Stimulated activated CD8-positive, alpha-beta memory T cell treated with anti-CD3 and anti-CD28 coated beads, Interleukin-4, amount 100 ng/mL, for 48 hours (primary cell): ENCODE data around the gene CERS1.

Source experiments
- DNase-seq: peaks from one replicate; pipeline ENCODE4 v3.0.0-alpha.2; 2020

CERS1 gene, protein sequence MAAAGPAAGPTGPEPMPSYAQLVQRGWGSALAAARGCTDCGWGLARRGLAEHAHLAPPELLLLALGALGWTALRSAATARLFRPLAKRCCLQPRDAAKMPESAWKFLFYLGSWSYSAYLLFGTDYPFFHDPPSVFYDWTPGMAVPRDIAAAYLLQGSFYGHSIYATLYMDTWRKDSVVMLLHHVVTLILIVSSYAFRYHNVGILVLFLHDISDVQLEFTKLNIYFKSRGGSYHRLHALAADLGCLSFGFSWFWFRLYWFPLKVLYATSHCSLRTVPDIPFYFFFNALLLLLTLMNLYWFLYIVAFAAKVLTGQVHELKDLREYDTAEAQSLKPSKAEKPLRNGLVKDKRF

GRCh38 chr19:18895824-18896341 lies at the start of gene CERS1:
Gene CERS1, minus strand, starts transcription at chr19:18896158. Its CDS starts 86 bp downstream, at chr19:18896072.
- DNase-seq: no peak

DNA sequence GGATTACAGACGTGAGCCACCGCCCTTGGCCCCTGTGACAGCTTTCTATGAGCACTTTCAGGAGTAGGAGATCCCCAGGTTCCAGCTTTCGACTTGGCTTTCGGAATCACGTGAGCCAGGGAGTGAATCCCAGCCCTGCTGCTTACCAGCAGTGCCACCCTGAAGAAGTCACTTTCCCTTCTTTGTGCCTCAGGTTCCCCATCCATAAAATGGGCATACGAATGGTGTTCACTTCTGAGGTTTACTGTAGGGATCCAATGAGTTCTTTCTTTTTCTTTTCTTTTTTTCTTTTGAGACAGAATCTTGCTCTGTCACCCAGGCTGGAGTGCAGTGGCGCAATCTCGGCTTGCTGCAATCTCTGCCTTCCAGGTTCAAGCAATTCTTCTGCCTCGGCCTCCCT lies 49.3 kb upstream of the CERS1 start:
- no peak for DNase-seq

DNA sequence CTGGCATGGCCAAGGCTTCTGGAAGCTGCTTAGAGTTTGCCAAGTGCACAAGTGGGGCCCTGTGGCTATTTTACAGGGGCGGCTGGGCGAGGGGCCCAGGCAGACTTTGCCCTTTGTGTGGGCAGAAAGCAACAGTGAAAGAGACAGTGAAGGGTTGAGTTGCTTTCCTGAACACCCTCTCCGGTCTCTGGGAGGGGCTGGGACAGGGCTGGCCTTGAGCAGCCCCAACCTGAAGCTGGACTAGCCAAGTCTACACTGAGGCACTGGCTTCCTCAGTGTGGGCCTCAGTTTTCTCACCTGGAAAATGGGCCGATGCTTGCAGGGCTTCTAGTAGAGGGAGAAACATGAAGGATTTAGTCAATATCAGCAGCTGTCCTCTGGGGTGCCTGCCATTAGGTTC lies 47.5 kb upstream of the CERS1 start:
- no peak for DNase-seq

GRCh38 chr19:18942692-18943091 lies 46.7 kb upstream of the CERS1 start:
- DNase-seq: no peak

DNA sequence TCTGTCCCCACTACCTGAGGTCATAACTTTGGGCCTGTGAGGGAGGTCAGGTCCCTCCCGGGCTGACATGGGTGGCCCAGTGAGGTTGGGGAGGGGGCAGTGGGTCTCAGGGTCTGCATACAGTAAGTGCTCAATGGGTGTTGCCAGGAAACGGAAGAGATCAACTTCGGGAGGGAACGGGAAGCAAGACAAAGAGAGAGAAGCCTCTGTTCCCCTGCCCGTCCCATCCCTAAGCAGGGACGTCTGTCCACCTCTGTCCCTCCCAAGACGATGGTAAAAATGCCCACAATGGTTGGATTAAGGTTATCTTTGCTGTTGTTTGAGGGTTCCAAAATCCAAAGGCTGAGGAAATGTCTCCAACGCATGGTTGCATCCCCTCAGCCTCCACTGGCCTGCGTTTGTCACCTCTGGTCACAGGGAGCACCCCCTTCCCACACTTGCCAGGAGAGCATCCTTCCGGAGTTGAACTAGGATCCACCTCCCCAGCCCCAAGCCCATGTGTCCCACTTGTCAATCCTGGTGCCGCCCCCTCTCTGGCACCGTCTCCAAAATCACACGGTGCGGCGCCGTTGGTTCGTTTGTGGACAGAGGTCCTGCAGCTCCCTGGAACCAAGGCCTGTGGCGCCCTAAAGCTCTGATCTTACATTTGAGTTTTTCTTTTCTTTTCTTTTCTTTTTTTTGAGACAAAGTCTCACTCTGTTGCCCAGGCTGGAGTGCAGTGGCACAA lies 45.8 kb upstream of the CERS1 start:
- DNase-seq: no peak

DNA sequence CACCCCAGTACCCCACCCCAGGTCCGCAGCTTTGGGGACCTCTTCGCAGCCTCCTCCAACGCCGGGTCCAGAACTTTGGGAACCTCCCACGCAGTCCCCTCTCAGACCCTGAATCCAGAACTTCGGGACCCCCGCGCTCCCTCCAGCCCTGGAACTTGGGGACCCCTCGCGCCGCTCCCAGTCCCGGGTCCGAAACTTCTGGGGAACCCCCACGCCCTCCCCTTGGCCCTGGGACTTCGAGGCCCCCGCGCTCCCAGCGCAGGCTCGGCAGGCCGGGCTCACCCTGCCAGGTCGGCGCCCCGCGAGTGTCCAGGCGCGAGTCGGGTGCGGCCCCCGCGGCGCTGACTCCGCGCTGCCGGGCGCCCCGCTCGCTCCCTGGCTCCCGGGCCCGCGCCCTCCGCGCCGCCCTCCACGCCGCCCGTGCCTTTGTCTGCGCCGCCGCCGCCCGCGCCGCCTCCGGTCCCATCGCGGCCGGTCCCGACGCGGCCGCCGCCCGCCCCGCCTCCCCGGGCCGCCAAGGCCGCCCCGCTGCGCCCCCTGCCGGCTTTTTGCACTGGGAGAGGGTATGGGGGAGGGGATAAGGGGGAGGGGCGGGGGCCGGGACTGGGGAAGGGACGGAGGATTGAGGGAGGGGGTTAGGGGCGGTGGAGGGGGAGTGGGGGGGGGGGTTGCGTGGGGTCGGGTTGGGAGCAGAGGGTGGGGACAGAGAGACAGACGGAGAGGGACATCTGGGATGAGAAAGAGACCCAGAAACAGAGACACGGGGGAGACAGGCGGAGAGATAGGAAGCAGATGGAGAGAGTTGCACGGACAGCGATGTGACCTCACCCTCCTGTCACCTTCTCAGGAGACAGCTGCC lies 45.0 kb upstream of the CERS1 start, which contains the start of gene HOMER3:
TSS of gene HOMER3 (minus strand) at position 449 of the 859 bp plus-strand sequence. CDS start 2,235 bp downstream, outside the sequence.
- DNase-seq: peak; percentile 89

DNA sequence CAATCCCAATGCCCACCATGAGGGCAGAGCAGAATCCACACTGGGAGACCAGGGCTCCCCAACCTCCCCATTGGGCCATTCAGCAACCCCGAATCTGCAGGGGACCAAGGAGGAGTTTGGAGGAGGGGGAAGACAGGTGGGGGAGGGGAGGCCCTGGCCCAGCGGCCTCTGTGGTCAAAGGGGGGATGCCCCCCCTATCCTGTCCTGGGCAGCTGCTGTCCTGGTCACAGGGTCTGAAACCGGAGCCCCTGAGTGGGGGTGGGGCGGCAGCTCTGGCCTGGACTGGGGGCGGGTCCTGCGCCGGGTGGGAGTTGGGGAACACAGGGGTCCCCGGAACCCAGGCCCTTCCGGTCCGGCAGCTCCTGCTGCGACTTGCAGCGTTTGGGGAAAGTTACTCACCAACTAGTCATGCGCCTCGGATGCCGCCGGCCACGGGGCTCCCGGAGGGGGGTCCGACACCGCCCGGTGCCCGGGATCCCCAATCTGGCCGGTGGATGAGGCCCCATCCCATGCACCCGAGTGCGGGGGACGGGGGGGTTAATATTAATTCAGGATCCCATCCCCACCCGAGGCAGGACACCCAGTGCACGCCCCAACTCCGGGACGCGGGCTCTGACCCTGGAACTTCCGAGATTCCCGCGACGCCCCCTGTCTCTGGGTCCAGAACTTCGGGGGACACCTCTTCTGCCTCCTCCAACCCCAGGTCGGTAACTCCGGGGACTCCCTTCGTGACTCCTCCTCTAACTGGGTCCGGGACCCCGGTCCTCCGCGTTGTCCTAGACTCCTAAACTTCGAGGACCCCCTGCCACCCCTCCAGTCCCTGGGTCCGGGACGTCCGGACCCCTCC lies 44.2 kb upstream of the CERS1 start:
- DNase-seq: no peak

DNA sequence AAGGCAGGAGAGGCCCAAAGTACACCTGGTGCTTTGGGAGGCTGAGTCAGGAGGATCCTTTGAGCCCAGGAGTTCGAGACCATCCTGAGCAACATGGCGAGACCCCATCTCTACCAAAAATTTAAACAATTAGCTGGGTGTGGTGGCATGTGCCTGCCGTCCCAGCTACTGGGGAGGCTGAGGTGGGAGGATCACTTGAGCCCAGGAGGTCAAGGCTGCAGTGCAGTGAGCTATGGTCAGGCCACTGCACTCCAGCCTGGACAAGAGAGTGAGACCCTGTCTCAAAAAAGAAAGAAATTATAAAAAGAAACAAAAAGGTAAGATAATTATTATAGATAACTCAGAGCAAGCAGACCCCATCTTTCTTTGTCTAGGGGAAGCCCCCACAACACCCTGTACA lies 43.2 kb upstream of the CERS1 start:
- DNase-seq: no peak

- no peak for DNase-seq
These were observed 37.3 kb upstream of the CERS1 start for GRCh38 chr19:18933297-18933696.

DNA sequence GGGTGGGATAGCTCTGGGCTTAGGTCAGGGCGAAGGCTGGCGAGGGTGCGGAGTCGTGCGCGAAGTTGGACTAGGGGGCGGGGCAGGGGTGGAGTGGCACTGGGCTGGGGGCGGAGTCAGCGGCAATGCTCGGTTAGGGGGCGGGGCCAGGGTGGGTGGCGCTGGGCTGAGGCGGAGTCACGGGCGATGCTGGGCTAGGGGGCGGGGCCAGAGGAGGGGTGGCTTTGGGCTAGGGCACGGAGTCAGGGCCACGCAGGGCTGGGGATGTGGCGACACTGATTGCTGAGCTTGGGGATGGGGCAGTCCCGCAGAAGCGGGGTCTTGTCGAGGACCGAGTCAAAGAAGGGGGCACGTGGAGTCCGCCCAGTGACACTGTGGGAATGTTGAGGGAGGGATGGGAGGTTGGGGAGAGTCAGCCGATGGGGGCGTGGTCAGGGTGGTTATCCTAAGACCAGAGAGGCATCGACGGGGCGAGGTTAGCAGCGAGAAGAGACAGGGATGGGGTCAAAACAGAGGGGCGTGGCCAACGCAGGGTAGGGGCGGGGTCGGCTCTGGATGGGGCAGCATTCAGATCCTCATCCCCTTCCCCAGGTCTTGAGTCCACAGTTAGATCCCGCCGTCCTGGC lies 36.4 kb upstream of the CERS1 start:
- peak; percentile 94 for DNase-seq

DNA sequence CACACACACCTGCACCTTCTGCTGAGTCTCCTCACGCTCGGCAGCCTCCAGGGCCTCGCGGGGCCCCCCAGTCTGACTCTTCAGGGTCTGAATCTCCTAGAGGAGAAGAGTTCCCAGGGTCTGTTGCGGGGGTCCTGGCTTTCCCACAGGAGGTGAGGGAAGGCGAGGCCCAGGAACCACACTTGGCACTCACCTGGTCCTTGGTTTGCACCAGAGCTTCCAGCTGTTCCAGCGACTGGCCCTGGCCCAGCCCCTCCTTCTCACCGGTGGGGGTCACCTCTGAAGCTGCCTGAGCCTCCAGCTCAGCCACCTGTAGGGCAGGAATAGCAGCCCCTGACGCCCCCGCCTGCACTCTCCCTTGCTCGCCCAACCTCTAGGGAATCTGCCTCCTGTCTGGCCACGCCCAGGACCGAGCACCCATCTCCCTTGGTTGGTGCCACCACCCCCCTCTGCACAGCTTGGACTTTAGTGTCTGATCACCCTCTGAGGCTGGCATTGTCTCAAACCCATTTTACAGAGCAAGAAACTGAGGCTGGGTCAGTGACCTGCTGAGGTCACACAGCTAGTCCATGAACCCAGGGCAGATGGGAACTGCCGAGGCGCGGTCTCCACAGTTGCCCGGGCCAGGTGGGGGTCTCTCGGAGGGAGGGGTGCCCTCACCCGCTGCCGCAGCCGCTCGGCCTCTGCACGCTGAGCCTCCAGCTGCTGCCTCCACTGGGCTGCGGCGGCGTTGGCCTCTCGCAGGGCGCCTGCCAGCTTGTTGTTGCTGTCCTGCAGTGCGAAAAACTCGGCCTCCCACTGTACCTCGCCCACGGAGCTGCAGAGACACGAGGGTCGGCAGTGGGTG lies 35.6 kb upstream of the CERS1 start:
- no peak for DNase-seq

GRCh38 chr19:18929311-18929710 lies 33.4 kb upstream of the CERS1 start:
- no peak for DNase-seq

GRCh38 chr19:18928018-18928805 lies 32.3 kb upstream of the CERS1 start:
- DNase-seq: no peak

GRCh38 chr19:18924684-18925213 lies 28.8 kb upstream of the CERS1 start:
- DNase-seq: no peak

DNA sequence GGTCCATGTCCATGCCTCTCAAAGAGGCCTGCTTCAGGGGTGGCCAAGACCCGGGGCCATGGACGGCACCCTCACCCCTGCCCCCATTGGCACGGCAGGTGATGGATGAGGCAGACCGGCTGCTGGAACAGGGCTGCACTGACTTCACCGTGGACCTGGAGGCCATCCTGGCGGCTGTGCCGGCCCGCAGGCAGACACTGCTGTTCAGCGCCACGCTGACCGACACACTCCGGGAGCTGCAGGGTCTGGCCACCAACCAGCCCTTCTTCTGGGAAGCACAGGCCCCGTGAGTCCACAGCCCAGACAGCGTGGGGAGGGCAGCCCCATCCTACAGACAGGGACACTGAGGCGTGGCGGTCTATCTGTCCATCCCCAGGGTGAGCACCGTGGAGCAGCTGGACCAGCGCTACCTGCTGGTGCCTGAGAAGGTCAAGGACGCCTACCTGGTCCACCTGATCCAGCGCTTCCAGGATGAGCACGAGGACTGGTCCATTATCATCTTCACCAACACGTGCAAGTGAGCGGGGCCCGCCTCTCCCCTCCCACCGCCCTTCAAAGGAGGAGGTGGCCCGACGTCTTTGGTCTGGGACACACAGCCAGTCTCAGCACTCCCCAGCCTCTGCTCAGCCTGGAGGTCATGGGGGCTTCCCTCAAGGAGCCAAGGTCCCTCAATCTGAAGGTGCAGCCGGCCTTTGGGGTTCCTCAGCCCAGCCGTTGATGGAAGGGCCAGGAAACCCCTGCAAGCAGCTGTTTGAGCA lies 26.4 kb upstream of the CERS1 start:
- no peak for DNase-seq

DNA sequence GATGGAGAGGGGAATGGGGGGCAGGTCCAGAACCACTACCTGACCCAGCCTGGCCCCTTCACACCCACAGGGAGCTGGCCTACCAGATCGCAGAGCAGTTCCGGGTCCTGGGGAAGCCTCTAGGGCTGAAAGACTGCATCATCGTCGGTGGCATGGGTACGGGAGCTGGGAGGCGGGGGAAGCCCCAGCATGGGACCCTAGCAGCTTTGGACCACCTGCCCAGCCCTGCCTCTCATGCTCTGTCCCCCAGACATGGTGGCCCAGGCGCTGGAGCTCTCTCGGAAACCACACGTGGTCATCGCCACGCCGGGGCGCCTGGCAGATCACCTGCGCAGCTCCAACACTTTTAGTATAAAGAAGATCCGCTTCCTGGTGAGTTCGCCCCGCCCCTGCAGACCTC lies 25.6 kb upstream of the CERS1 start:
- DNase-seq: no peak

- DNase-seq: no peak
These were observed 24.4 kb upstream of the CERS1 start for GRCh38 chr19:18920400-18920799.

GRCh38 chr19:18919900-18920214 lies 23.9 kb upstream of the CERS1 start:
- no peak for DNase-seq
